SU-DHL-6 (cell line): Measurements from ENCODE around the gene PPP2R3A.
"Not testable (repeated sequence)": the region's sequence is repeated elsewhere in the genome, so short reads cannot be mapped to it uniquely, and the experiment has no call there.

Experiments
- CTCF ChIP-seq: fragments of 200-600 bp; sonication (generic); IDR thresholded peaks from one replicate; pipeline ENCODE4 v1.5.1; 2017; ENCODE audit warnings: antibody characterized with exemption, mild to moderate bottlenecking, low read length, moderate library complexity; ENCODE audit not compliant: insufficient read depth, poor library complexity, severe bottlenecking
- EZH2phosphoT487 ChIP-seq: fragments of 200-600 bp; sonication (generic), shearing (Covaris generic); conservative IDR thresholded peaks from 2 replicates; pipeline ENCODE4 v1.6.1; 2018; ENCODE audit warnings: mild to moderate bottlenecking, antibody characterized with exemption, low read length, moderate library complexity, mixed read lengths

GRCh38 chr3:136168236-136168635, 202.7 kb downstream of the PPP2R3A start:
- not testable (repeated sequence) for TF ChIP-seq CTCF, EZH2phosphoT487
